Kidney (tissue), 22 donors: ENCODE measurements around the gene PDCD2L. TPM values are rescaled to one million over a fixed set of nuclear protein-coding genes. Genes with fewer than 3 reads are reported as not detected.
A peak's percentile ranks its signal among the peaks of the same experiment; 100 is the strongest.

Experiments used
- DNase-seq, 5 donors: peaks; one replicate each; pipeline ENCODE4 v3.0.0-alpha.2; 2013 to 2020
- FAIRE-seq: peaks from 2 replicates; lab custom pipeline; 2012; peaks lifted over from hg19 to GRCh38; lab: Jason Lieb, UNC
- H3K27ac ChIP-seq, 2 donors: one replicate each; pipeline ENCODE4 v1.7.0; 2013; ENCODE audit warnings: low read depth in 2 of 2, low read length in 2 of 2, inconsistent platforms in 1 of 2
- H3K27me3 ChIP-seq: one replicate; pipeline ENCODE4 v1.7.1; 2013; ENCODE audit warnings: low read length, inconsistent platforms; ENCODE audit not compliant: control insufficient read depth, insufficient read depth
- H3K36me3 ChIP-seq, 3 donors: one replicate each; pipeline versions ENCODE4 v1.7.0 to v1.7.1; 2013; ENCODE audit warnings: low read length in 3 of 3, control low read depth in 1 of 3, inconsistent platforms in 1 of 3; ENCODE audit not compliant: insufficient read depth in 3 of 3, control insufficient read depth in 2 of 3
- H3K4me1 ChIP-seq, 3 donors: one replicate each; pipeline versions ENCODE4 v1.7.0 to v1.7.1; 2013; ENCODE audit warnings: low read length in 3 of 3, inconsistent platforms in 1 of 3, low read depth in 1 of 3; ENCODE audit not compliant: control insufficient read depth in 2 of 3, insufficient read depth in 2 of 3
- H3K4me3 ChIP-seq, 3 donors: one replicate each; pipeline versions ENCODE4 v1.7.0 to v1.8.1; 2013; ENCODE audit warnings: low read length in 3 of 3, control low read depth in 1 of 3, inconsistent platforms in 1 of 3
- H3K9ac ChIP-seq, 3 donors: one replicate each; pipeline versions ENCODE4 v1.7.0 to v1.7.1; 2013; ENCODE audit warnings: low read length in 3 of 3, control low read depth in 1 of 3, inconsistent platforms in 1 of 3
- H3K9me3 ChIP-seq, 3 donors: one replicate each; pipeline versions ENCODE4 v1.7.0 to v1.7.1; 2013; ENCODE audit warnings: low read length in 3 of 3, control low read depth in 1 of 3, inconsistent platforms in 1 of 3; ENCODE audit not compliant: control insufficient read depth in 2 of 3, insufficient read depth in 1 of 3
- CTCF ChIP-seq: IDR thresholded peaks from 3 replicates; pipeline ENCODE4 v1.5.1; 2012; ENCODE audit warnings: mild to moderate bottlenecking, moderate library complexity, borderline replicate concordance; ENCODE audit not compliant: insufficient read depth; ENCODE audit errors: extremely low read depth
- intact Hi-C: fragments of 100-400 bp; cut with DNase I; formaldehyde crosslinking; loops from one replicate; pipeline ENCODE4 v1.11.1; 2022
- long read RNA-seq, 10 donors: library from polyadenylated mRNA in 1 of 10; unstranded in 1 of 10; transcript quantifications; one replicate each; pipeline ENCODE4 v2.0.0 and lab custom pipeline, GENCODE V29; 2021 to 2026
- polyA plus RNA-seq: library from polyadenylated mRNA; stranded (reverse); fragments of 350-450 nt; fragmentation: Illumina TruSeq; extraction: RNeasy Lipid Tissue Mini Kit (QIAGEN cat#74804); gene quantifications from one replicate; pipeline ENCODE4 v1.2.3, GENCODE V29; 2014; ENCODE audit warnings: low read depth, low replicate concordance; ENCODE audit not compliant: insufficient read depth
- total RNA-seq: library from RNA; stranded (reverse); fragmentation: NEBNext Ultra II Directional; extraction: Animal tissue kit (Norgen Biotek cat#: 25700); gene quantifications from one replicate; pipeline ENCODE4 v1.2.1, GENCODE V29; 2021
- donor health status: control.
- donor health status: control.
- donor health status: control.
- donor health status: control.
- donor health status: control.
- donor health status: DM: yes; HTN: yes; CAD: no.
- donor health status: Normal renal cell carcinoma (clear cell type).

The PDCD2L gene
- total RNA-seq = 6.7 TPM
- polyA plus RNA-seq = 5.5 TPM
- long read RNA-seq, donor 1, partial matches to known transcripts = 0 of 4 reads
- long read RNA-seq, donor 1, other reads (novel, unspliced or antisense) = 0 of 4 reads
- long read RNA-seq, donor 2, partial matches to known transcripts = 0 of 6 reads
- long read RNA-seq, donor 2, other reads (novel, unspliced or antisense) = 0 of 6 reads
- long read RNA-seq, donor 3, partial matches to known transcripts = 0 of 4 reads
- long read RNA-seq, donor 3, other reads (novel, unspliced or antisense) = 0 of 4 reads
- long read RNA-seq, donor 4, partial matches to known transcripts = 6 of 9 reads
- long read RNA-seq, donor 4, other reads (novel, unspliced or antisense) = 0 of 9 reads
- long read RNA-seq, donor 5 = 0 reads
- long read RNA-seq, donor 6, partial matches to known transcripts = 0 of 5 reads
- long read RNA-seq, donor 6, other reads (novel, unspliced or antisense) = 0 of 5 reads
- long read RNA-seq, donor 7, partial matches to known transcripts = 0 of 3 reads
- long read RNA-seq, donor 7, other reads (novel, unspliced or antisense) = 0 of 3 reads
- long read RNA-seq, donor 8, partial matches to known transcripts = 0 of 1 reads
- long read RNA-seq, donor 8, other reads (novel, unspliced or antisense) = 0 of 1 reads
- long read RNA-seq, donor 9, partial matches to known transcripts = 0 of 4 reads
- long read RNA-seq, donor 9, other reads (novel, unspliced or antisense) = 0 of 4 reads
- long read RNA-seq, donor 10, partial matches to known transcripts = 0 of 1 reads
- long read RNA-seq, donor 10, other reads (novel, unspliced or antisense) = 0 of 1 reads

GRCh38 chr19:34404109-34404909 lies at the start of gene PDCD2L:
PDCD2L (plus strand) TSS chr19:34404399; CDS start chr19:34404431, 32 bp downstream.
- H3K9ac ChIP-seq = peak within 1 kb of the TSS; percentile 38 to 80 (median 62)
- H3K4me1 ChIP-seq = peaks cover 0 to 2% (median 0%) of the 10 kb centered on the region in 3 donors
- H3K27ac ChIP-seq = peak within 1 kb of the TSS in 1 of 2 donors; percentile 0
- FAIRE-seq (no peak), DNase-seq (peak; percentile 91 to 97 (median 94))
- no peak for TF ChIP-seq CTCF
- no peaks in the 10 kb centered on the region for H3K9me3 ChIP-seq
- H3K36me3 ChIP-seq = peaks cover 2 to 16% (median 9%) of the 10 kb centered on the region in 3 donors
- H3K4me3 ChIP-seq = peak within 1 kb of the TSS; percentile 84 to 88 (median 86)
- intact Hi-C loops = no loop called here
- H3K27me3 ChIP-seq = no peaks in the 10 kb centered on the region

- intact Hi-C loops = no loop called here
- no peaks in the 10 kb centered on the region for H3K27me3 ChIP-seq
- FAIRE-seq (no peak), DNase-seq (no peak)
- no peak for TF ChIP-seq CTCF
- no peak overlapping the region for H3K27ac ChIP-seq
- H3K9ac ChIP-seq = no peak overlapping the region
- peaks cover 4 to 14% (median 7%) of the 10 kb centered on the region in 3 donors for H3K36me3 ChIP-seq
- peaks cover 0 to 13% (median 5%) of the 10 kb centered on the region in 3 donors for H3K4me1 ChIP-seq
- no peak overlapping the region for H3K4me3 ChIP-seq
- H3K9me3 ChIP-seq = no peaks in the 10 kb centered on the region
Measured at GRCh38 chr19:34355201-34355600, 49.0 kb upstream of the PDCD2L start.

- TF ChIP-seq CTCF = no peak
- H3K4me1 ChIP-seq = peaks cover 0 to 9% (median 0%) of the 10 kb centered on the region in 3 donors
- H3K27me3 ChIP-seq = no peaks in the 10 kb centered on the region
- no peak overlapping the region for H3K4me3 ChIP-seq
- intact Hi-C loops = no loop called here
- H3K36me3 ChIP-seq = peaks cover 4 to 13% (median 5%) of the 10 kb centered on the region in 3 donors
- H3K9ac ChIP-seq = no peak overlapping the region
- H3K9me3 ChIP-seq = no peaks in the 10 kb centered on the region
- H3K27ac ChIP-seq = no peak overlapping the region
- FAIRE-seq (no peak), DNase-seq (no peak)
Measured at GRCh38 chr19:34356875-34357274, 47.3 kb upstream of the PDCD2L start.
